Prostate gland (tissue), 2 donors: ENCODE measurements around the gene C1QC.

Experiments used
- CTCF ChIP-seq, 4 experiments: fragments of 200-600 bp in 2 of 4; fragments of 450-650 bp in 2 of 4; sonication (generic) in 2 of 4; IDR thresholded peaks; 1 replicate in 3 of 4; 2 replicates in 1 of 4; pipeline ENCODE4 v1.5.1; 2016 to 2019; ENCODE audit warnings: antibody characterized with exemption in 4 of 4, mild to moderate bottlenecking in 2 of 4, moderate library complexity in 2 of 4
- POLR2A ChIP-seq: fragments of 450-650 bp; IDR thresholded peaks from one replicate; pipeline ENCODE4 v1.6.1; 2016; ENCODE audit warnings: antibody characterized with exemption, mild to moderate bottlenecking

GRCh38 chr1:22689505-22689904, 46.1 kb downstream of the C1QC start:
- TF ChIP-seq CTCF (IDR thresholded peaks at IDR 0.05): no peak
- no peak for TF ChIP-seq POLR2A
